GM12875 (cell line): ENCODE data around the gene LGALS12.

ENCODE experiments used
- H3K4me3 ChIP-seq: one replicate; pipeline ENCODE4 v1.5.1; 2011; ENCODE audit warnings: low read depth, low read length, control low read depth
- CTCF ChIP-seq: IDR thresholded peaks from 2 replicates; pipeline ENCODE4 v1.5.1; 2011; ENCODE audit warnings: low read depth, mild to moderate bottlenecking, control low read depth, inconsistent platforms, low read length, moderate library complexity, borderline replicate concordance; ENCODE audit not compliant: insufficient read depth

The LGALS12 gene

DNA sequence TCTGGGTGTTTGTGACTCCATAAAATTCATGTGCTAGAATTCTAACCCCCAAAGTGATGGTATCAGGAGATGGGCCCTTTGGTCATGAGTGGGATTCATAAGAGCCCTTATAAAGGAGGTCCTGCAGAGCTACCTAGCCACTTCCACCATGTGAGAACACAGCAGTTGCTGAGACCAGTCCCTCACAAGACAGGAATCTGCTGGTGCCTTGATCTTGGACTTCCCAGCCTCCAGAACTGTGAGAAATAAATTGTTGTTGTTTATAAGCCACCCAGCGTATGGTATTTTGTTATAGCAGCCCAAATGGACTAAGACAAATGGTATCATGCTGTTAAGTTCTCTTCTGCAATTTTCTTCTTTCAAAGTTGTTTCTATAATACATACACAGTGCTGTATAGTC, 13.4 kb upstream of the LGALS12 start:
- no peak for TF ChIP-seq CTCF

DNA sequence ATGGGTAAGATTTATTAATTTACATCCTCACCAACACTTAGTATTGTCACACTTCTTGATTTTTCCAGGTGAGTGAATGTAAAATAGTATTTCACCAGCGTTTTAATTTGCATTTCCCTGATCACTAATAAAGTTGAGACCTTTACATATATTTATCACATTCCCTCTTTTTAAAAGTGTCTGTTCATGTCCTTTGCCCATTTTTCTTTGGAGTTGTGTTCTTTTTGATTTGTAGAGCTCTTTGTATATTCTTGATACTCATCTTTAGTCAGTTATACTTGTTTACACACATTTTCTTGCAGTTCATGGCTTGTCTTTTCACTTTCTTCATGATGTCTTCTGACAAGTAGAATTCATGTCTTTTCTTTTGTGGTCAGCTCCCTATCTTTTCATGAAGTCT, 12.8 kb upstream of the LGALS12 start:
- TF ChIP-seq CTCF = no peak

More for the DNA sequence above, 13.4 kb upstream of the LGALS12 start:
- no peak overlapping the region for H3K4me3 ChIP-seq

GRCh38 chr11:63494975-63495374, 10.9 kb upstream of the LGALS12 start:
- no peak for TF ChIP-seq CTCF
- no peak overlapping the region for H3K4me3 ChIP-seq

More for the DNA sequence above, 12.8 kb upstream of the LGALS12 start:
- no peak overlapping the region for H3K4me3 ChIP-seq

DNA sequence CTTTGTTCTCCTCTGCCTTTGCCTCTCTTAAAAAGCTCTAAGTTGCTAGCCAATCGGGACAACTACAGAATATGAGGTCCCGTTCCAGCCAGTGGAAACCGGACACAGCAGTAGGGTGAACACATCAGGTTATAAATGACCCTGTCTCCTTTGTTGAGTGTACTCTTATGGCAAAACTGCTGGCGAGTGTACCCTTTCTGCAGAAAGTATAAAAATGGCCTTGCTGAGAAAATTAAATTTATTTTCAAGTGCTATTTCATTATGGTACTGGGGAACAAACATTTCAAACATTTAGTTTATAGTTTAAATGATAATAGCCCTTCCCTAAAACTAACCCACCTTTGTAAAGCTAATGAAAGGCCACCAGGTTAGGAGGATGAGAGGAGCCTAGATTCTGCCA, 6.0 kb upstream of the LGALS12 start:
- no peak for TF ChIP-seq CTCF
- no peak overlapping the region for H3K4me3 ChIP-seq

GRCh38 chr11:63501236-63501635, 4.6 kb upstream of the LGALS12 start:
- no peak overlapping the region for H3K4me3 ChIP-seq
- no peak for TF ChIP-seq CTCF

DNA sequence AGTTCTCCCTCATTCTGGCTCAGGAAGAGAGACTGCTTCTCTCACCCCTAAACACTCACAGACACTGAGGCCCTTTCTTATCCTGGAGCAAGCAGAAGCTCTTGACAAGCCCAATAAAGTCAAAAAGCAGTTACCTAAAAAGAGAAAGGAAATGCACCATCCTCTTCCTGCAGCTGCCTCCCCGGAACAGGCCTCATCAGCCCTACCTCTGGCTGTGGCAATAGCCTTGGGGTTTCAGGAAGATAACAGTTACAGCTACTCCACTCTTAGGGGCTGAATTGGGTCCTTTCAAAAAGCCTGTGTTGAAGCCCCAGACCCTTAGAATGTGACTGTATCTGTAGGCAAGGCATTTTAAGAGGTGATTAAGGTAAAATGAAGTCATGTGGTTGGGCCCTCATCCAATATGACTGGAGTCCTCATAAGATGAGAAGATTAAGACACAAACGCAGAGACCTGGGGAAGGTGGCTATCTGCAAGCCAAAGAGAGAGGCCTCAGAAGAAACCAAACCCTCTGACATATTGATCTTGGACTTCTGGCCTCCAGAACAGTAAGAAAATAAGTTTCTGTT, 3.5 kb upstream of the LGALS12 start:
- no peak overlapping the region for H3K4me3 ChIP-seq
- TF ChIP-seq CTCF = no peak

DNA sequence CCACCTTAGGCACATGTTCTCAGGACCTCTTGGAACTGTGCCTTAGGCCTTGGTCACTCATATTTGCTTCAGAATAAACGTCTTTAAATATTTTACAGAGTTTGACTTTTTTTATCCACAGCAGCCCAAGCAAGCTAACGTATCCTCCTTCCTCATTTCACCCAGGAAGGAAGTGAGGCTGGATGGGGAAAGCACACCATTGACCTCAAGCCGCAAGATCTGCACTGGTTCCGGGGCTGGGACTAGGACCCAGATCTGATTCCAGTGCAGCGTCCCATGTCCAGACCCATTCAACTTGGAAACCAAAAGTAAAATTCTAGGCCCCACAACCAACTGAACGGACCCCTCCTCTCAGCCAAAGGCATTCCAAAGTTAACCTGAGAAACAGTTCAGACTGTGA, 2.4 kb upstream of the LGALS12 start:
- TF ChIP-seq CTCF = no peak
- no peak overlapping the region for H3K4me3 ChIP-seq
